Thoracic aorta (tissue), 2 donors: Measurements from ENCODE around the gene FOCAD. TPM values are rescaled to one million over a fixed set of nuclear protein-coding genes. Genes with fewer than 3 reads are reported as not detected.
A peak's percentile ranks its signal among the peaks of the same experiment; 100 is the strongest.

Experiments used
- ATAC-seq: fragments of 150-250 bp; one replicate; pipeline ENCODE4 v1.8.0; 2017; ENCODE audit warnings: low read depth; ENCODE audit not compliant: insufficient number of reproducible peaks, low FRiP score
- DNase-seq: peaks from one replicate; pipeline ENCODE4 v3.0.0-alpha.2; 2020; ENCODE audit warnings: low spot score
- H3K27ac ChIP-seq, 2 donors: fragments of 200-600 bp; sonication (generic); 1 replicate in 1 of 2; 2 replicates in 1 of 2; pipeline ENCODE4 v1.5.1; 2016; ENCODE audit warnings: mild to moderate bottlenecking in 2 of 2, moderate library complexity in 2 of 2
- H3K27me3 ChIP-seq: fragments of 200-600 bp; sonication (generic); replicated peaks from 2 replicates; pipeline ENCODE4 v1.6.0; 2016; ENCODE audit warnings: mild to moderate bottlenecking; ENCODE audit not compliant: insufficient read depth
- H3K36me3 ChIP-seq: fragments of 200-600 bp; sonication (generic); one replicate; pipeline ENCODE4 v1.5.1; 2016
- H3K4me1 ChIP-seq, 2 donors: fragments of 200-600 bp; sonication (generic); 1 replicate in 1 of 2; 2 replicates in 1 of 2; pipeline versions ENCODE4 v1.5.1 to v1.6.0; 2016; ENCODE audit warnings: low read depth in 2 of 2, mild to moderate bottlenecking in 1 of 2; ENCODE audit not compliant: control insufficient read depth in 1 of 2
- H3K4me3 ChIP-seq: fragments of 200-600 bp; sonication (generic); 2 replicates; pipeline ENCODE4 v1.5.1; 2016; ENCODE audit warnings: mild to moderate bottlenecking
- H3K9me3 ChIP-seq: fragments of 200-600 bp; sonication (generic); 2 replicates; pipeline ENCODE4 v1.5.1; 2016
- total RNA-seq, 2 donors: library from RNA; depleted of rRNA; stranded (reverse); fragments of >200 nt; gene quantifications; one replicate each; pipeline versions ENCODE4 v1.1.0 to v1.2.3, GENCODE V29; 2016
- TF ChIP-seq, protein P1 (sequence below): fragments of 200-600 bp; sonication (generic); IDR thresholded peaks from one replicate; pipeline ENCODE4 v1.5.1; 2019; ENCODE audit warnings: antibody characterized with exemption

The FOCAD gene
- total RNA-seq, 2 donors from 2014 or later = 33.1 to 45.9 TPM

DNA sequence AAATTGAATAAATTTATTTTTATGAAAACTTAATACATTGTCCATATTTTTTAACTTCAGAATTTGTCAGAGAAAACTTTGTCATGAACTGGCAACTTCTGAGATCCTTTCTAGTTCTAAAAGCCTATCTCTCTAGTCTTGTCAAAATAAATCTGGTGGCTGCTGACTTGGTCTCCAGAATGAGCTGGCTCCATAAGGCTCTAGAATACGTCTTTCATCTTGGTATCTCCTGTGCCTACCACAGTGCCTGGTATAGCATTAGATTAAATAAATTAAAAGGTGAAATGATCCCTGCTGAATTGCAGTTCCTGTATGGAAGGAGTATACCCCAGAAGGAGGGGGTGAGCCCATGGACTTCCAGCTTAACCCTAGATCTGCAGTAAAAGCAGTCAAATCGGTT, 2.6 kb upstream of the FOCAD start:
- DNase-seq = no peak
- peaks cover 13 to 17% of the 10 kb centered on the region in 2 donors for H3K4me1 ChIP-seq
- no peaks in the 10 kb centered on the region for H3K36me3 ChIP-seq
- H3K4me3 ChIP-seq = no peak overlapping the region
- no peaks in the 10 kb centered on the region for H3K27me3 ChIP-seq
- TF ChIP-seq, protein P1, sequence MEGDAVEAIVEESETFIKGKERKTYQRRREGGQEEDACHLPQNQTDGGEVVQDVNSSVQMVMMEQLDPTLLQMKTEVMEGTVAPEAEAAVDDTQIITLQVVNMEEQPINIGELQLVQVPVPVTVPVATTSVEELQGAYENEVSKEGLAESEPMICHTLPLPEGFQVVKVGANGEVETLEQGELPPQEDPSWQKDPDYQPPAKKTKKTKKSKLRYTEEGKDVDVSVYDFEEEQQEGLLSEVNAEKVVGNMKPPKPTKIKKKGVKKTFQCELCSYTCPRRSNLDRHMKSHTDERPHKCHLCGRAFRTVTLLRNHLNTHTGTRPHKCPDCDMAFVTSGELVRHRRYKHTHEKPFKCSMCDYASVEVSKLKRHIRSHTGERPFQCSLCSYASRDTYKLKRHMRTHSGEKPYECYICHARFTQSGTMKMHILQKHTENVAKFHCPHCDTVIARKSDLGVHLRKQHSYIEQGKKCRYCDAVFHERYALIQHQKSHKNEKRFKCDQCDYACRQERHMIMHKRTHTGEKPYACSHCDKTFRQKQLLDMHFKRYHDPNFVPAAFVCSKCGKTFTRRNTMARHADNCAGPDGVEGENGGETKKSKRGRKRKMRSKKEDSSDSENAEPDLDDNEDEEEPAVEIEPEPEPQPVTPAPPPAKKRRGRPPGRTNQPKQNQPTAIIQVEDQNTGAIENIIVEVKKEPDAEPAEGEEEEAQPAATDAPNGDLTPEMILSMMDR = no peak
- no peaks in the 10 kb centered on the region for H3K9me3 ChIP-seq
- no peak overlapping the region for H3K27ac ChIP-seq
- ATAC-seq = no peak

DNA sequence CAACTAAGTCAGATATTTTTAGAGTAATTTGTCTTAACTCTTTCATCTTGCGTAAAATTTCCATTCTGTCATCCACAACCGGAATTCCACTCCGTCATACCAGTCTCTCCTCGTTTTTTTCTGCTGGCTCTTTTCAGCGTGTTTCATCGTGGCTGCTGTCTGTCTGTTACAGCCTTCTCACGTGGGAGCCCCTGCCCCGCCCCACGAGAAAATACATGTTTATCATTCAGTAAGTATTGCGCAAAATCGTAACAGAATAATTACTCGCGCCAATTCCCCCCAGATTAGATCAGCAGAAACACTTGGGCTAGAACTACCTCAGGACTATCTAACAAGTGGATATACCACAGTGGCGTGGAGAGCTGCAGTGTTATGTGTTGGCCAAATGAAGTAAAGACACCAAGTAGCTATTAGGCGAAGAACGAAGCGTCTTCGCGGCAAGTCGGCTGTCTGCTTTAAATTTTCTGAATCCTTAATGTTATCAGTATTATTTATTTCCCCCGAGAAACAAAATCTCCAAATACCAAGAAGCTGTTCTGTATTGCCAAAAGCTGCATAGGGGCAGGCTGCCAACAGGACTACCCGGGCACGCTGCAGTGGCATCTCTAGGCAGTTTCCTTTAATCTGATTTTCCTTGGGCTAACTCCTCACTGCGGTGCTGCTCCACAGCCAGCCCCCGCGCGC, 566 bp upstream of the FOCAD start:
- Histone ChIP-seq H3K9me3 (no peaks in the 10 kb centered on the region), H3K4me3 (peak overlapping the region; percentile 91), H3K4me1 (peaks cover 13 to 17% of the 10 kb centered on the region in 2 donors), H3K27me3 (no peaks in the 10 kb centered on the region), H3K27ac (peak overlapping the region; percentile 87 to 92), H3K36me3 (no peaks in the 10 kb centered on the region)
- DNase-seq (peak; percentile 47), ATAC-seq (peak; percentile 32)
- TF ChIP-seq, protein P1 = no peak

- TF ChIP-seq, protein P1 = no peak
- Histone ChIP-seq H3K36me3 (no peaks in the 10 kb centered on the region), H3K4me1 (peaks cover 13 to 17% of the 10 kb centered on the region in 2 donors), H3K4me3 (peak overlapping the region; percentile 91), H3K9me3 (no peaks in the 10 kb centered on the region), H3K27me3 (no peaks in the 10 kb centered on the region), H3K27ac (peak overlapping the region; percentile 87 to 92)
- ATAC-seq (no peak), DNase-seq (no peak)
Measured at GRCh38 chr9:20684875-20685696, 1.0 kb downstream of the FOCAD start.

- Histone ChIP-seq H3K4me1 (peaks cover 13 to 17% of the 10 kb centered on the region in 2 donors), H3K4me3 (peak overlapping the region; percentile 91), H3K27me3 (no peaks in the 10 kb centered on the region), H3K36me3 (no peaks in the 10 kb centered on the region), H3K9me3 (no peaks in the 10 kb centered on the region), H3K27ac (peak overlapping the region; percentile 87 to 92)
- DNase-seq (no peak), ATAC-seq (no peak)
- TF ChIP-seq, protein P1 = no peak
Measured at GRCh38 chr9:20685769-20686168, 1.7 kb downstream of the FOCAD start.

DNA sequence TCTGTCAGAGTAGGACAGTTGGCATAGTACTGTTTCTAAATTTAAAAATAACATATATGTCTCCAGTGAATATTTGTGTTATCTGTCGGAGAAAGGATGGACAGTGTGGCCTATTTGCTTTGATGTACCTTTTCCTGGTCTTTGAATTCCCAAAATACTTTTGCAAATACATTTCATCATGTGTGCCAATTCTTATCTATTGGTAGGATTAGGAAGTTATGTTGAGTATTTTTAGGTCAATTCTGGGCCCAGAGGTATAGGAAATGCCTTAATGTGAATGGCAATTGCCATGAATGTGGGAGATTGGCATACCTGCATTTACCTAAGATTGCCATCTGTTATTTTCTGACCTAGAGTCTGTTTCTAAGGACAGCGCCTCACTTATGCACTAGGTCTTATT, 5.8 kb downstream of the FOCAD start:
- no peak for ATAC-seq
- Histone ChIP-seq H3K36me3 (no peaks in the 10 kb centered on the region), H3K27ac (no peak overlapping the region), H3K27me3 (no peaks in the 10 kb centered on the region), H3K4me3 (no peak overlapping the region), H3K9me3 (no peaks in the 10 kb centered on the region), H3K4me1 (peaks cover 11 to 13% of the 10 kb centered on the region in 2 donors)
- TF ChIP-seq, protein P1 = no peak
- DNase-seq = no peak
